ENCODE data around the gene EPS8L2.
A peak's percentile ranks its signal among the peaks of the same experiment; 100 is the strongest.
"Not testable (repeated sequence)": the region's sequence is repeated elsewhere in the genome, so short reads cannot be mapped to it uniquely, and the experiment has no call there.

The EPS8L2 gene

DNA sequence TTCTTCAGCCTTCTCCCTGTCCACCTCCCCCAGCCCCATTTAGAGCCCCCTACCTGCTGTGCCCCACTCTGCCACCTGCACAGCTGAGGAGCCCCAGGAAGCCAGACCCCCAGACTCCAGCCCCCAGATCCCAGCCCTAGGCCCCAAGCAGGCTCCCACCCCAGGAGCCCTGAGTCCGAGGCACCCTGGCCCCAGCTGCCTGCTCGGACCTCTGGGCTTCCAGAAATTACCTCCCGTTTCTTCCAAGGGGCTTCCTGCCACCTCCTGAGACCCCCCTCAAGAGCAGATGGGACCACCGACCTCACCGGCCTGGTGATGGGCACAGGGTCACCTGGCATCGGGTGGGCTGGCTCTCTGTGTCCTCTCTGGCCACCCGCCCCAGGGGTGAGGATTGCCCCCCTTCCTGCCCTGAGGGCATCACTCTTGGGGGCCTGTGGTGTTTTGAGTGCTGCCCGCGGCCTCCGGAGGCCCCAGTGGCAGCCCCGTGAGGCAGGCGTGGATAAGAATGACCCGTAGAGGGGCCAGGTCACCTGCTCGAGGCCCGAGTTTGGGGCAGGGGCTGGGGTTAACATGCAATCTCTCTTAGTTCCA, 23.0 kb downstream of the EPS8L2 start:
- DNase-seq (ENCODE audit: insufficient read length): no peak
- TF ChIP-seq POLR2A (IDR thresholded peaks at IDR 0.05; ENCODE audit: low read depth, low read length) (no peak), POLR2AphosphoS5 (IDR thresholded peaks at IDR 0.05; ENCODE audit: low read depth, low read length) (no peak), TAF1 (IDR thresholded peaks at IDR 0.05; ENCODE audit: borderline replicate concordance, low read depth, low read length) (no peak)
- FAIRE-seq: no peak

GRCh38 chr11:729492-730074, 23.6 kb downstream of the EPS8L2 start:
- TF ChIP-seq POLR2AphosphoS5 (IDR thresholded peaks at IDR 0.05; ENCODE audit: low read depth, low read length) (no peak), TAF1 (IDR thresholded peaks at IDR 0.05; ENCODE audit: borderline replicate concordance, low read depth, low read length) (no peak), POLR2A (IDR thresholded peaks at IDR 0.05; ENCODE audit: low read depth, low read length) (no peak)
- FAIRE-seq (no peak), DNase-seq (ENCODE audit: insufficient read length) (no peak)

DNA sequence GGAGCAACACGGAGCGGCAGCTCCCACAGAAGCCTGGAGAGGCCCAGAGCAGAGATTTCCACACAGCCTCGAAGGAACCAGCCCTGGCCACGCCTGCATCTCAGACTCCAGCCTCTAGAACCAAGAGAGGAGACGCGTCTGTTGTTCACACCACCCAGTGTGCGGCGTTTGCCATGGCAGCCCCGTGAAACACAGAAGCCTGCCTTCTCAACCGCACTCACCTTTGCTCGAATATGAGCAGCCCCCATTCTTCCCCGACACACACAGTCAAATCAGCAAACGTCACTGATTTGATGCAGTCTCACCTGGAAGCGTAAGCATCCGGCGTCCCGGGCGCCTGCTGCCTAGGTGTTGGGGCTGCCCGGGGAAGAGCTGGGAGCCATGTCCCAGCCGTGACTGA, 27.0 kb downstream of the EPS8L2 start:
- DNase-seq (ENCODE audit: insufficient read length) (no peak), FAIRE-seq (no peak)
- TF ChIP-seq TAF1 (IDR thresholded peaks at IDR 0.05; ENCODE audit: borderline replicate concordance, low read depth, low read length): no peak

DNA sequence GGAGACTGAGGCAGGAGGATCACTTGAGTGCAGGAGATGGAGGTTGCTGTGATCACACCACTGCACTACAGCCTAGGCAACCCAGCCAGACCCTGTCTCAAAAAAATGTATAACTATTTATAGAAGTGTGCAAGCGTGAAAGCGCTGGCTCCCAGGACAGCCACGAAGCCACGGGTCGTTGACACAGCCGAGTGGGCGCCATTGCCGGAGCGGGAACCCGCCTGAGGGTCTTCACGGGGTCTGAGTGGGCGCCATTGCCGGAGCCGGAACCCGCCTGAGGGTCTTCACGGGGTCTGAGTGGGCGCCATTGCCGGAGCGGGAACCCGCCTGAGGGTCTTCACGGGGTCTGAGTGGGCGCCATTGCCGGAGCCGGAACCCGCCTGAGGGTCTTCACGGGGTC, 28.5 kb downstream of the EPS8L2 start:
- not testable (repeated sequence) for DNase-seq (ENCODE audit: insufficient read length)

DNA sequence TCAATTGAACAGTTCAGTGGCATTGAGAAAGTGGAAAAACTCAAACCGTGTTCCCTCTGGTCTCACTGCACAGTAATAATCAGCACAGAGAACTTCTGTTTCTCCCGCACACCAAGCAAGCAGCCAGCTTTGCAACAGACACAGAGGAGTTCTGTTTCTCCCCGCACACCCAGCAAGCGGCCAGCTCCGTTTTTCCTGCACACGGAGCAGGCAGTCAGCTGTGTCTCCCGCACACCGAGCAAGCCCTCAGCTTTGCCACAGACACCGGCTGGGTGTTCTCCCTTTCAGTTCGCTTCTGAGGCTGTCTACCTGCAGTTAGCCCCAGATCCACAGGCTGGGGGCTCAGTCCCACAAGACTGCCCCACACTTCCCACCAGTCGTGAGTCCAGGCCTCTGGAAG, 31.3 kb downstream of the EPS8L2 start:
- TF ChIP-seq POLR2A (IDR thresholded peaks at IDR 0.05; ENCODE audit: low read depth, low read length) (no peak), TAF1 (IDR thresholded peaks at IDR 0.05; ENCODE audit: borderline replicate concordance, low read depth, low read length) (no peak), POLR2AphosphoS5 (IDR thresholded peaks at IDR 0.05; ENCODE audit: low read depth, low read length) (no peak)
- FAIRE-seq: no peak
- DNase-seq (ENCODE audit: insufficient read length): no peak

More for the DNA sequence above, 28.5 kb downstream of the EPS8L2 start:
- not testable (repeated sequence) for FAIRE-seq

DNA sequence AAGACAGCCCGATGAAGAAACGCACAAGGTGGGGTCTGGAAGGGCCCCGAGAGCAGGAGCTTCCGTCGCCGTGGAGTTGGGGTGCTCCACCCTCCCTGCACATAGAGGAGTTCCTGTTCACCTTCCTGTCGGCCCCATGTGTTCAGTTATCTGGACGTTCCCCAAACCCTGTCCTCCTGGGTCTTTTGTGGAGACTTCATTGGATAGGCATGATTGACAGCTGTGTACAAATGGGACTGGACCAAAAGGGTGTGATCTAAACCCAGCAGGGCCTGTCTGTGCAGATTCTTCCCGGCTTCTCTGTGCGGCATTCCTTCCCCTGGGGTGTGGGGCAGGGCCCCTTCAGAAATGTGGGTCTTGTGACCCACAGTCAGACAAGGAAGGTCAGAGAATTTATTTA, 31.9 kb downstream of the EPS8L2 start:
- DNase-seq (ENCODE audit: insufficient read length): not testable (repeated sequence)
- peak; percentile 46 for FAIRE-seq

DNA sequence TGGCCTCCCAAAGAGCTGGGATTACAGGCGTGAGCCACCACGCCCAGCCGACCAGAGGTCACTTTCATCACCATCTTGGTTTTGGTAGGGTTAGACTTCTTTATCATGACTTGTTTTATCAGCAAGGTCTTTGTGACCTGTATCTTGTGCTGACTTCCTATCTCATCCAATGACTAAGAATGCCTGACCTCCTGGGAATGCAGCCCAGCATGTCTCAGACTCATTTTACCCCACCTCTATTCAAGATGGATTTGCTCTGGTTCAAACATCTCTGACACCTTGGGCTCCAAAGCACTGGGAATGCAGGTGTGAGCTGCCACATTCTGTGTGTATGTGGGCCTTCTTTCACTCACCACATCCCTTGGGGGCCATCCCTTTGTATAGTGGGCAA, 36.1 kb downstream of the EPS8L2 start:
- no peak for TF ChIP-seq POLR2A (IDR thresholded peaks at IDR 0.05; ENCODE audit: low read depth, low read length)
- no peak for TF ChIP-seq TAF1 (IDR thresholded peaks at IDR 0.05; ENCODE audit: borderline replicate concordance, low read depth, low read length)
- no peak for TF ChIP-seq POLR2AphosphoS5 (IDR thresholded peaks at IDR 0.05; ENCODE audit: low read depth, low read length)
- FAIRE-seq: no peak

GRCh38 chr11:742571-743201, 36.7 kb downstream of the EPS8L2 start:
- DNase-seq (ENCODE audit: insufficient read length): no peak
- TF ChIP-seq TAF1 (IDR thresholded peaks at IDR 0.05; ENCODE audit: borderline replicate concordance, low read depth, low read length) (no peak), POLR2AphosphoS5 (IDR thresholded peaks at IDR 0.05; ENCODE audit: low read depth, low read length) (no peak), POLR2A (IDR thresholded peaks at IDR 0.05; ENCODE audit: low read depth, low read length) (no peak)
- FAIRE-seq: no peak

More for the DNA sequence above, 36.1 kb downstream of the EPS8L2 start:
- DNase-seq (ENCODE audit: insufficient read length): no peak

- no peak for FAIRE-seq
- no peak for DNase-seq (ENCODE audit: insufficient read length)
- TF ChIP-seq POLR2AphosphoS5 (IDR thresholded peaks at IDR 0.05; ENCODE audit: low read depth, low read length): no peak
- no peak for TF ChIP-seq TAF1 (IDR thresholded peaks at IDR 0.05; ENCODE audit: borderline replicate concordance, low read depth, low read length)
- no peak for TF ChIP-seq POLR2A (IDR thresholded peaks at IDR 0.05; ENCODE audit: low read depth, low read length)
Observed at GRCh38 chr11:745428-745827, 39.4 kb downstream of the EPS8L2 start.

DNA sequence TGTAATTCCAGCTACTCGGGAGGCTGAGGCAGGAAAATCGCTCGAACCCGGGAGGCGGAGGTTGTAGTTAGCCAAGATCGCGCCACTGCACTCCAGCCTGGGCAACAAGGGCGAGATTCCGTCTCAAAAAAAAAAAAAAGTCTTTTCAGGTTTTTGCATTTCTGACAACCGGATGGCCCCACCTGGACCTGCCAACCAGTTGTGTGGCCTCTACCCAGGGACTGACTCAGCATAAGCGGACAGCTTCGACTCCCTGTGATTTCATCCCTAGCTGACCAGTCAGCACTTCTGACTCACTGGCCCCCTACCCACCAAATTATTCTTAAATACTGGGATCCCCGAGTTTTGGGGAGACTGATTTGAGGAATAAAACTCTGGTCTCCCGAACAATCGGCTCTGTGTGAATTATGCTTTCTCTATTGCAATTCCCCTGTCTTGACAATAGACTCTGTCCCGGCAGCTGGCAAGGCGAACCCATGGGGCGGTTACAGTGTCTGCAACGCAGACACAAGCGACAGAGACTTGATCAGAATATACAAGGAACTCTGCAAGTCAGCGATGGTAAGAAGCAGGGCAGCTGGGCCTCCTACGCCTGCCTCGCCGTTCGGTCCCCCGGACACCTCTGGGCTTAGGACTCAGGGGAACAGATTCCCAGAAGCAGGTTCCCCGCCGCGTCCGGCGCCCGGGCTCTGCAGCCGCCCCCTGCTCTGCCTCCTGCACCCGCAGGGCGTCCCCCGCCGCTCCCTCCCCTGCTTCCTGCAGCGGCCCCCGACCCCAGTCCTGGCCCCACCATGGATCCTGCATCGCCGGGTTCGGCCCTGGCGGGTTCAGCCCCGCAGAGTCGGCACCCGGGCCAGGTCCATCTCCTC, 40.5 kb downstream of the EPS8L2 start:
- FAIRE-seq (no peak), DNase-seq (ENCODE audit: insufficient read length) (no peak)
- TF ChIP-seq TAF1 (IDR thresholded peaks at IDR 0.05; ENCODE audit: borderline replicate concordance, low read depth, low read length) (no peak), POLR2A (IDR thresholded peaks at IDR 0.05; ENCODE audit: low read depth, low read length) (no peak), POLR2AphosphoS5 (IDR thresholded peaks at IDR 0.05; ENCODE audit: low read depth, low read length) (no peak)

- TF ChIP-seq POLR2AphosphoS5 (IDR thresholded peaks at IDR 0.05; ENCODE audit: low read depth, low read length) (no peak), POLR2A (IDR thresholded peaks at IDR 0.05; ENCODE audit: low read depth, low read length) (peak; percentile 68)
- FAIRE-seq (peak; percentile 99), DNase-seq (ENCODE audit: insufficient read length) (peak; percentile 98)
Observed at GRCh38 chr11:747158-748006, 41.4 kb downstream of the EPS8L2 start, which contains the start of gene TALDO1. Gene TALDO1 (plus strand): TSS chr11:747464. CDS start chr11:747482, 18 bp downstream.

All from GM12892 (cell line).